Measurements from ENCODE around the gene ISG20.

ISG20 gene

GRCh38 chr15:88652456-88653199 lies 13.8 kb downstream of the ISG20 start:
- Histone ChIP-seq H3K36me3 (ENCODE audit: control insufficient read depth, insufficient read depth, low read length) (no peaks in the 10 kb centered on the region), H3K4me1 (ENCODE audit: control insufficient read depth, insufficient read depth, low read length) (peaks cover 23% of the 10 kb centered on the region), H3K27me3 (ENCODE audit: control insufficient read depth, insufficient read depth, low read length) (peaks cover 2% of the 10 kb centered on the region), H3K4me3 (ENCODE audit: low read length) (no peak overlapping the region), H3K9ac (ENCODE audit: low read length) (no peak overlapping the region), H3K9me3 (ENCODE audit: control insufficient read depth, low read length) (no peaks in the 10 kb centered on the region)

DNA sequence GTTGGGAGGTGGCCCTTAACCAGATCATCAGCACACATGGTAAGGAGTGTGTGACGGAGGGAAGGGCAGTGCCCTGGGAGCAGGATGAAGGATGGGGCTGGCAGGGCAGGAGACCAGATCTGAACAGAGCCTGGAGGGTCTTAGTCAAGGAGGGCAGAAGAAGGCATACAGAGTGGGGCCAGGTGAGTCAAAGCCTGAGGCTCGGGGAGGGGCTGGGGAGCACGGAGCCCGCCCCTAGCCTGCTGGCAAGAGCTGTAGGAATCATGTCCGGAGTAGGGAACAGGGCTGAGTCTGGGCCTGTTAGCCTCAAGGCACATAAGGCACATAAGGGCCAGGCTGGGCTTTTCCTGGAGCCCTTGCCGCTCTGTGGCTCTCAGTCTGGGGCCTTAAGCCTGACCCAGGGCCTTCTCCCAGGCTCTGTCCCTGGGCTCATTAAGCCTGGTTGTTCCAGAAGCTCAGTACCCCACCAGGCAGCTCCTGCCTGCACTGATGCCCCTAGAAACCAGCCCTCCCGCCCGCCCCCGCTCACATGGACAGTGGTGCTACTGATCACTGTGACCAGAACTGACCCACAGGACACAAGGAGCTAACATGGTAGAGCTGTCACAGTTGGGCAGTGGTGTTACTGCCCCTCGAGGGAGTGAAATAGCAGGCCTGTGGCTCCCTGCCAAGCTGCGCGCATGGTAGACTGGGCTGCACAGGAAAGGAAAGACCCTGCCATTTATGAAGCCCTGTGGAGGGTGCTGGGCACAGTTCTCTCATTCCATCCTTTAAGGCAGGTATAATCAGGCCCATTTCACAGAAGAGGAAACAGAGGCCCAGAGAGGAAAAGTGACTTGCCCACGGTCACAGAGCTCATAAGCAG lies 14.6 kb downstream of the ISG20 start:
- Histone ChIP-seq H3K9ac (ENCODE audit: low read length) (no peak overlapping the region), H3K27me3 (ENCODE audit: control insufficient read depth, insufficient read depth, low read length) (peaks cover 6% of the 10 kb centered on the region), H3K4me1 (ENCODE audit: control insufficient read depth, insufficient read depth, low read length) (peaks cover 17% of the 10 kb centered on the region), H3K4me3 (ENCODE audit: low read length) (no peak overlapping the region), H3K36me3 (ENCODE audit: control insufficient read depth, insufficient read depth, low read length) (no peaks in the 10 kb centered on the region), H3K9me3 (ENCODE audit: control insufficient read depth, low read length) (no peaks in the 10 kb centered on the region)

DNA sequence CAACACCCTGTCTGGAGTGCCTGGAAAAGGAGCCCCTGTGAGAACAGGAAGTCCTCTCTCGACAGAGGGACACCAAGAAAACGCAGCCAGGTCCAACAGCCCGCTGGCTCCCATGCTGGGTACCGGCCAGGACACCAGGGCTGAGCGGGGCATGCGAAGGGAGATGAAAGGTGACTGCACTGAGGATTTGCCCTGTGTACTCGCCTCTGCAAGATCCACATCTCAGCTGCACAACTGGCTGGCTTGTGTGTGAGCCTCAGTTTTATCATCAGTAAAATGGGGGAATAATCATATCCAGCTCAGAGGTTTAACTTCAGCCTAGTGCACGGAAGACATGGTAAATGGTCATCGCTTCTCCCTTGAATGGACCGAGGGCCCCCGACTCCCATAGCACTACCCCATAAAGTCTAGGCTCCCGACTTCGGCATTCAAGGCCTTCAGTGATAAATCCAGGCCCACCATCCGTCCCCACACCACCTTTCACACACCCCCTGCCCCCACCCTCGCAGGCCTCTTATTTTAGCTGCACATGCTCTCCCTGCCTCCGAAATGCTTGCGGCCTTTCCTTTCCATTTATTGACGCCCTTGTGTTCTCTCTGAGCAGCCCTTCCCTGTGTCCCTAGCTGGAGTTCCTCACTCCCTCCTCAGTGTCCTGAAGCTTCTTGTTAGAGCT lies 15.8 kb downstream of the ISG20 start:
- Histone ChIP-seq H3K36me3 (ENCODE audit: control insufficient read depth, insufficient read depth, low read length) (no peaks in the 10 kb centered on the region), H3K27me3 (ENCODE audit: control insufficient read depth, insufficient read depth, low read length) (peaks cover 6% of the 10 kb centered on the region), H3K4me3 (ENCODE audit: low read length) (no peak overlapping the region), H3K9ac (ENCODE audit: low read length) (no peak overlapping the region), H3K9me3 (ENCODE audit: control insufficient read depth, low read length) (no peaks in the 10 kb centered on the region), H3K4me1 (ENCODE audit: control insufficient read depth, insufficient read depth, low read length) (peaks cover 17% of the 10 kb centered on the region)

DNA sequence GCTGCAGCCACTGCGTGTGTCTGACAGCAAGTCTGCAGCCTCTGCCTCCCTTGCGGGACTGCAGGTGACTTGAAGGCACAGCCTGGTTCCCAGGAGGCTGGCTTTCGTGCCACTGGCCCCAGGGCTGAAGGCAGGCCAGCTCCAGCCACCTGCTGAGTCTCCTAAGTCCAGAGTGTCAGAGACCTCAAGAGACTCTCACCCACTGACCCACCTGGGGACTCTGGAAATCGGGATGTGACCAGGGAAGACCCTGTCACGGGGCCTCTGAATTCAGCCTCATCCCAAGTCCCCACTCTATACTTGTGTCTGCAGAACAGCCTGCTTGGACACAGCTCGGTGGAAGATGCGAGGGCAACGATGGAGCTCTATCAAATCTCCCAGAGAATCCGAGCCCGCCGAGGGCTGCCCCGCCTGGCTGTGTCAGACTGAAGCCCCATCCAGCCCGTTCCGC lies 16.3 kb downstream of the ISG20 start:
- Histone ChIP-seq H3K4me3 (ENCODE audit: low read length) (no peak overlapping the region), H3K9me3 (ENCODE audit: control insufficient read depth, low read length) (no peaks in the 10 kb centered on the region), H3K27me3 (ENCODE audit: control insufficient read depth, insufficient read depth, low read length) (peaks cover 6% of the 10 kb centered on the region), H3K4me1 (ENCODE audit: control insufficient read depth, insufficient read depth, low read length) (peaks cover 17% of the 10 kb centered on the region), H3K36me3 (ENCODE audit: control insufficient read depth, insufficient read depth, low read length) (no peaks in the 10 kb centered on the region), H3K9ac (ENCODE audit: low read length) (no peak overlapping the region)

DNA sequence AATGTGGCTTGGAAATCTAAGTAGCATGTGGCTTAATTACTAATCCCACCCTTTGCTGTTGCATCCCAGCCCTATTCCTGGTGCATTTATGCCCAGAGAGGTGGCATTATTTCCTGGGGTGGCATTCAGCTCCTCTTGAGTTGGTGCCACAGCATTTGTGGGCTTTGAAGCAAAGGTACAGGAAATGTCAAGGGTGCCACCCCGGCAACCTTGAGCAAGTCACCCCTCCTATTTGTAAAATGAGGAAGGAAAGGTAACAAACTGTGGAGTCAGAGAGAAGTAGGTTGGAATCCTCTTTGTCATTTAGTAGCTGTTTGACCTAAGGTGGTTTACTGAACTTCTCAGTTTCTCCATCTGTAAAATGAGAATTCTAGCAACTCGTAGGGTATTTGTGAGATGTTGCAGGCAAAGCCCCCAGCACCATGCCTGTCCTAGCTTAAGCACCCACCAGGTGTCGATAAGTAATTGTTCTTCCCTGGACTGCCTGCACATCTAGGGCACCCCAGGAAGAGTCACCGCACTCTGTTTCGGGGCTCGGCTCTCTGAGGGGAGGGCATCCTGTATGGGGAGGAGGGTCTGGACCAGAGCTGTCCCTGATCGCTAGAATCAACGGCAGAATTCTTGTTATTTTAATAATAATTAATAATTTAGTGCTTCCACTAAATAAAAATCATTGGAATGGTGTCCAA lies 17.1 kb downstream of the ISG20 start:
- no peaks in the 10 kb centered on the region for H3K9me3 ChIP-seq (ENCODE audit: control insufficient read depth, low read length)
- H3K9ac ChIP-seq (ENCODE audit: low read length): no peak overlapping the region
- H3K4me1 ChIP-seq (ENCODE audit: control insufficient read depth, insufficient read depth, low read length): peaks cover 17% of the 10 kb centered on the region
- peaks cover 6% of the 10 kb centered on the region for H3K27me3 ChIP-seq (ENCODE audit: control insufficient read depth, insufficient read depth, low read length)
- H3K36me3 ChIP-seq (ENCODE audit: control insufficient read depth, insufficient read depth, low read length): no peaks in the 10 kb centered on the region
- no peak overlapping the region for H3K4me3 ChIP-seq (ENCODE audit: low read length)

GRCh38 chr15:88656760-88657221 lies 18.0 kb downstream of the ISG20 start:
- H3K9ac ChIP-seq (ENCODE audit: low read length): no peak overlapping the region
- no peaks in the 10 kb centered on the region for H3K9me3 ChIP-seq (ENCODE audit: control insufficient read depth, low read length)
- H3K27me3 ChIP-seq (ENCODE audit: control insufficient read depth, insufficient read depth, low read length): peaks cover 6% of the 10 kb centered on the region
- no peak overlapping the region for H3K4me3 ChIP-seq (ENCODE audit: low read length)
- no peaks in the 10 kb centered on the region for H3K36me3 ChIP-seq (ENCODE audit: control insufficient read depth, insufficient read depth, low read length)
- H3K4me1 ChIP-seq (ENCODE audit: control insufficient read depth, insufficient read depth, low read length): peaks cover 17% of the 10 kb centered on the region

DNA sequence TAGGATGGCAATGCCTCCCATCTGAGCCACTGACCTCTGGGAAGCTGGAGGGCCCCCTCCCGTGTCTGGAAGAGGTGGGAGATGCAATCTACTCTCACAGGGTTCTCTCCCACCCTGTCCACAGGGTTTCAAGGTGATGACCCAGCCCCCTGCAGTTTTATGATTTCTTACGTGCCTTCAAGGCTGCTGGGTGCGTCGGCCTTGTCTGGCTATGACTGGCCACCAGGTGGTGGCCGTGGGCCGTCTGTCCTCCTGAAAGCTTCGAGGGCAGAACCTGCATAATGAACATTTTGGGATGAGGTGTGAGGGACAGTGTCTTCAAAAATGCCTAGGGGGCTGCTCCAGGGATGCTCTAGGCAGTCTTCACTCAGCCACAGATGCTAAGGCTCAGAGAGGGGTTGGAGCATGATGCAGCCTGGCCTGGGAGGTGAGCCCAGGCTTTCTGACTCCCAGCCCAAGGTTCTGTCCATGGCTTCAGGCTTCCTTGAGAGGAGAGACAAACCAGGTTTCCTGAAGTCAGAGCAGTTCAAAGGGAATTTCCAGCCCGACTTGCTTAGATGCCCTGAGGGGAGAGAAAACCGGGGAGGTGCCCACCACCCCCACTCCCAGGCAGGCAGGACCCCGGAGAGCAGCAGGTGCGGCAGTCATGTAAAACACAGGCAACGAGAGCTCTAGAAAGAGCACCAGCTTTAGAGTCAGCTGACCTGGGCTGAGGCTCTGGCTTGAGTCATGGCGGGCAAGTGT lies 18.7 kb downstream of the ISG20 start:
- Histone ChIP-seq H3K4me3 (ENCODE audit: low read length) (no peak overlapping the region), H3K36me3 (ENCODE audit: control insufficient read depth, insufficient read depth, low read length) (no peaks in the 10 kb centered on the region), H3K4me1 (ENCODE audit: control insufficient read depth, insufficient read depth, low read length) (peaks cover 17% of the 10 kb centered on the region), H3K9ac (ENCODE audit: low read length) (no peak overlapping the region), H3K9me3 (ENCODE audit: control insufficient read depth, low read length) (no peaks in the 10 kb centered on the region), H3K27me3 (ENCODE audit: control insufficient read depth, insufficient read depth, low read length) (peaks cover 6% of the 10 kb centered on the region)

- H3K36me3 ChIP-seq (ENCODE audit: control insufficient read depth, insufficient read depth, low read length): no peaks in the 10 kb centered on the region
- H3K27me3 ChIP-seq (ENCODE audit: control insufficient read depth, insufficient read depth, low read length): peaks cover 6% of the 10 kb centered on the region
- H3K9ac ChIP-seq (ENCODE audit: low read length): peak overlapping the region; percentile 3
- H3K4me3 ChIP-seq (ENCODE audit: low read length): no peak overlapping the region
- H3K9me3 ChIP-seq (ENCODE audit: control insufficient read depth, low read length): no peaks in the 10 kb centered on the region
- peaks cover 17% of the 10 kb centered on the region for H3K4me1 ChIP-seq (ENCODE audit: control insufficient read depth, insufficient read depth, low read length)
Measured at GRCh38 chr15:88658070-88658965, 19.5 kb downstream of the ISG20 start.

GRCh38 chr15:88658972-88659931 lies 20.4 kb downstream of the ISG20 start:
- Histone ChIP-seq H3K4me3 (ENCODE audit: low read length) (no peak overlapping the region), H3K9me3 (ENCODE audit: control insufficient read depth, low read length) (no peaks in the 10 kb centered on the region), H3K27me3 (ENCODE audit: control insufficient read depth, insufficient read depth, low read length) (peaks cover 6% of the 10 kb centered on the region), H3K36me3 (ENCODE audit: control insufficient read depth, insufficient read depth, low read length) (no peaks in the 10 kb centered on the region), H3K9ac (ENCODE audit: low read length) (peak overlapping the region; percentile 3), H3K4me1 (ENCODE audit: control insufficient read depth, insufficient read depth, low read length) (peaks cover 17% of the 10 kb centered on the region)
